ENCODE data around the gene NCOA7.
"Not testable (repeated sequence)": the region's sequence is repeated elsewhere in the genome, so short reads cannot be mapped to it uniquely, and the experiment has no call there.

NCOA7 gene

DNA sequence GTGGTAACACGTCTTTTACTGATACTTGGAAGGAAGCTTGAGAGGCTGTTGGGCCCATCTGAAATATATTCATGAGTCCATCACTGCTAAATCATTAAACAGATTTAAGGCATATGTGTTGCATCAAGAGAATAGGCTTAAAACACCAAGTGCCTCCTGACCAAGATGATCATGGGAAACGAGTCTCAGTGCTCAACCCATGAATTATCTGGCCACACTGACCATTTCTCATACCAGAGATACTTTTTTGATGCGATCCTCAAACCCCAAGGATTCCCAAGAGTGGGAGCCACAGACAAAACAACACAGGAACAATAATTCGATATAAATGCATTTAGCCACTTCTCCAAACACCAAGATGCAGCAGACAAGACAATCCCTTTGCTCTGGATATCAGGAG is 24.1 kb upstream of the NCOA7 start:
- H3K79me2 ChIP-seq (ENCODE audit: insufficient read depth, low read depth), result no peaks in the 10 kb centered on the region
- H3K4me3 ChIP-seq (IDR thresholded peaks at IDR 0.05; ENCODE audit: insufficient read depth, low read depth, low read length), result no peak overlapping the region
- no peak for TF ChIP-seq CTCF (conservative IDR thresholded peaks at IDR 0.05; ENCODE audit: low read depth, low read length)
- no peak overlapping the region for H3K27ac ChIP-seq
- no peak overlapping the region for H3K4me2 ChIP-seq
- H3K4me1 ChIP-seq (ENCODE audit: low read depth, poor library complexity, severe bottlenecking), result no peaks in the 10 kb centered on the region
- H3K36me3 ChIP-seq (ENCODE audit: insufficient read depth), result no peaks in the 10 kb centered on the region
- H3K27me3 ChIP-seq (ENCODE audit: insufficient read depth, low read depth), result no peaks in the 10 kb centered on the region
- H4K20me1 ChIP-seq (ENCODE audit: insufficient read depth), result no peaks in the 10 kb centered on the region
- no peak overlapping the region for H3K9ac ChIP-seq
- H2AFZ ChIP-seq (ENCODE audit: low read depth), result no peak overlapping the region

GRCh38 chr6:125769147-125769783 is 21.5 kb upstream of the NCOA7 start:
- Histone ChIP-seq H4K20me1 (ENCODE audit: insufficient read depth) (no peaks in the 10 kb centered on the region), H3K79me2 (ENCODE audit: insufficient read depth, low read depth) (no peaks in the 10 kb centered on the region), H3K9ac (no peak overlapping the region), H3K4me2 (no peak overlapping the region), H3K27ac (no peak overlapping the region), H3K4me1 (ENCODE audit: low read depth, poor library complexity, severe bottlenecking) (peaks cover 6% of the 10 kb centered on the region), H2AFZ (ENCODE audit: low read depth) (no peak overlapping the region), H3K27me3 (ENCODE audit: insufficient read depth, low read depth) (no peaks in the 10 kb centered on the region), H3K36me3 (ENCODE audit: insufficient read depth) (no peaks in the 10 kb centered on the region), H3K4me3 (IDR thresholded peaks at IDR 0.05; ENCODE audit: insufficient read depth, low read depth, low read length) (no peak overlapping the region)
- no peak for TF ChIP-seq CTCF (conservative IDR thresholded peaks at IDR 0.05; ENCODE audit: low read depth, low read length)

GRCh38 chr6:125773387-125774341 is 17.1 kb upstream of the NCOA7 start:
- TF ChIP-seq CTCF (conservative IDR thresholded peaks at IDR 0.05; ENCODE audit: low read depth, low read length), result no peak

DNA sequence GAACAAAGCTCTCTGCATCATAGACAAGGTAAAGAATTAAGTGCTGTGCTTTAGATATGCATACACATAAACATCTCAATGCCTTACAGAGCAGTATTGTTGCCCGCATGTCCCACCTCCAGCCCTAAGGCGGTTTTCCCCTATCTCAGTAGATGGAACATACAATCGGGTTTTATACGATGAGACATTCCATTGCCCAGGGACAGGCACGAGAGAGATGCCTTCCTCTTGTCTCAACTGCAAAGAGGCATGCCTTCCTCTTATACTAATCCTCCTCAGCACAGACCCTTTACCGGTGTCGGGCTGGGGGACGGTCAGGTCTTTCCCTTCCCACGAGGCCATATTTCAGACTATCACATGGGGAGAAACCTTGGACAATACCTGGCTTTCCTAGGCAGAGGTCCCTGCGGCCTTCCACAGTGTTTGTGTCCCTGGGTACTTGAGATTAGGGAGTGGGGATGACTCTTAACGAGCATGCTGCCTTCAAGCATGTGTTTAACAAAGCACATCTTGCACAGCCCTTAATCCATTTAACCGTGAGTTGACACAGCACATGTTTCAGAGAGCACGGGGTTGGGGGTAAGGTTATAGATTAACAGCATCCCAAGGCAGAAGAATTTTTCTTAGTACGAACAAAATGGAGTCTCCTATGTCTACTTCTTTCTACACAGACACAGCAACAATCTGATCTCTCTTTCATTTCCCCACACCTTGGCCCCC is 14.5 kb upstream of the NCOA7 start:
- not testable (repeated sequence) for H3K27ac ChIP-seq; H2AFZ ChIP-seq (ENCODE audit: low read depth); H3K4me1 ChIP-seq (ENCODE audit: low read depth, poor library complexity, severe bottlenecking); H3K79me2 ChIP-seq (ENCODE audit: insufficient read depth, low read depth); H3K27me3 ChIP-seq (ENCODE audit: insufficient read depth, low read depth); H3K4me3 ChIP-seq (IDR thresholded peaks at IDR 0.05; ENCODE audit: insufficient read depth, low read depth, low read length); H3K36me3 ChIP-seq (ENCODE audit: insufficient read depth); H3K9ac ChIP-seq; H4K20me1 ChIP-seq (ENCODE audit: insufficient read depth); H3K4me2 ChIP-seq

More at GRCh38 chr6:125773387-125774341, 17.1 kb upstream of the NCOA7 start:
- Histone ChIP-seq H3K27me3 (ENCODE audit: insufficient read depth, low read depth) (no peaks in the 10 kb centered on the region), H3K4me3 (IDR thresholded peaks at IDR 0.05; ENCODE audit: insufficient read depth, low read depth, low read length) (no peak overlapping the region), H2AFZ (ENCODE audit: low read depth) (no peak overlapping the region), H3K27ac (no peak overlapping the region), H3K4me2 (no peak overlapping the region), H4K20me1 (ENCODE audit: insufficient read depth) (no peaks in the 10 kb centered on the region), H3K4me1 (ENCODE audit: low read depth, poor library complexity, severe bottlenecking) (peaks cover 6% of the 10 kb centered on the region), H3K79me2 (ENCODE audit: insufficient read depth, low read depth) (no peaks in the 10 kb centered on the region), H3K9ac (no peak overlapping the region), H3K36me3 (ENCODE audit: insufficient read depth) (no peaks in the 10 kb centered on the region)
